MG63 (cell line): ENCODE measurements around the gene PLGLB2. TPM values are rescaled to one million over a fixed set of nuclear protein-coding genes. Genes with fewer than 3 reads are reported as not detected.
"Not testable (repeated sequence)": the region's sequence is repeated elsewhere in the genome, so short reads cannot be mapped to it uniquely, and the experiment has no call there.

ENCODE experiments used
- DNase-seq: peaks from one replicate; pipeline ENCODE4 v3.0.0-alpha.2; 2020
- H3K27me3 ChIP-seq: fragments of 250-450 bp; sonication (Bioruptor Pico); 2 replicates; pipeline ENCODE4 v1.5.1; 2020; ENCODE audit warnings: mild to moderate bottlenecking, moderate library complexity
- H3K36me3 ChIP-seq: fragments of 250-450 bp; sonication (Bioruptor Pico); 2 replicates; pipeline ENCODE4 v1.5.1; 2020; ENCODE audit warnings: mild to moderate bottlenecking, moderate library complexity
- H3K4me3 ChIP-seq: fragments of 250-450 bp; sonication (Bioruptor Pico); 2 replicates; pipeline ENCODE4 v1.5.1; 2020; ENCODE audit warnings: mild to moderate bottlenecking, moderate library complexity
- H3K9me3 ChIP-seq: fragments of 250-450 bp; sonication (Bioruptor Pico); 2 replicates; pipeline ENCODE4 v1.5.1; 2020; ENCODE audit warnings: mild to moderate bottlenecking, moderate library complexity
- total RNA-seq: library from RNA; depleted of rRNA; stranded (reverse); fragments of >200 nt; shearing (Covaris generic); gene quantifications from 2 replicates; pipeline ENCODE4 v1.2.3, GENCODE V29; 2014; ENCODE audit warnings: low replicate concordance; rRNA removed

PLGLB2 gene
- 7.0 TPM in 1 of 2 replicates, not detected in the other for total RNA-seq

- H3K36me3 ChIP-seq, H3K27me3 ChIP-seq, H3K4me3 ChIP-seq, H3K9me3 ChIP-seq, DNase-seq: not testable (repeated sequence)
These were observed at the start of gene PLGLB2 for GRCh38 chr2:87747791-87748190. TSS of gene PLGLB2 (plus strand) at chr2:87748087. CDS start at chr2:87748154, 67 bp downstream.

- not testable (repeated sequence) for H3K9me3 ChIP-seq, H3K4me3 ChIP-seq, DNase-seq, H3K27me3 ChIP-seq, H3K36me3 ChIP-seq
These were observed 43.1 kb upstream of the PLGLB2 start for GRCh38 chr2:87704572-87705323.

GRCh38 chr2:87708368-87708767 is 39.5 kb upstream of the PLGLB2 start:
- not testable (repeated sequence) for H3K4me3 ChIP-seq, H3K36me3 ChIP-seq, H3K9me3 ChIP-seq, DNase-seq, H3K27me3 ChIP-seq

- not testable (repeated sequence) for H3K27me3 ChIP-seq, DNase-seq, H3K9me3 ChIP-seq, H3K36me3 ChIP-seq, H3K4me3 ChIP-seq
These were observed 19.8 kb upstream of the PLGLB2 start for GRCh38 chr2:87727940-87728599.

GRCh38 chr2:87740928-87741327 is 7.0 kb upstream of the PLGLB2 start:
- DNase-seq, H3K36me3 ChIP-seq, H3K4me3 ChIP-seq, H3K27me3 ChIP-seq, H3K9me3 ChIP-seq: not testable (repeated sequence)

GRCh38 chr2:87742393-87743108 is 5.3 kb upstream of the PLGLB2 start:
- not testable (repeated sequence) for DNase-seq, H3K4me3 ChIP-seq, H3K9me3 ChIP-seq, H3K27me3 ChIP-seq, H3K36me3 ChIP-seq

- H3K27me3 ChIP-seq, H3K9me3 ChIP-seq, H3K4me3 ChIP-seq, DNase-seq, H3K36me3 ChIP-seq: not testable (repeated sequence)
These were observed 4.2 kb upstream of the PLGLB2 start for GRCh38 chr2:87743638-87744037.

GRCh38 chr2:87745353-87745951 is 2.4 kb upstream of the PLGLB2 start:
- not testable (repeated sequence) for H3K27me3 ChIP-seq, DNase-seq

GRCh38 chr2:87748524-87748923 is 637 bp downstream of the PLGLB2 start:
- H3K36me3 ChIP-seq, H3K9me3 ChIP-seq, H3K4me3 ChIP-seq, H3K27me3 ChIP-seq, DNase-seq: not testable (repeated sequence)

More at GRCh38 chr2:87745353-87745951, 2.4 kb upstream of the PLGLB2 start:
- H3K9me3 ChIP-seq, H3K36me3 ChIP-seq, H3K4me3 ChIP-seq: not testable (repeated sequence)

GRCh38 chr2:87750560-87750959 is 2.7 kb downstream of the PLGLB2 start:
- H3K9me3 ChIP-seq, H3K36me3 ChIP-seq, DNase-seq, H3K4me3 ChIP-seq, H3K27me3 ChIP-seq: not testable (repeated sequence)

- not testable (repeated sequence) for DNase-seq, H3K36me3 ChIP-seq, H3K27me3 ChIP-seq, H3K4me3 ChIP-seq, H3K9me3 ChIP-seq
These were observed 6.9 kb downstream of the PLGLB2 start for GRCh38 chr2:87754759-87755158.

Other genes with a start within 250 kb of the PLGLB2 start
- not detected in 2 replicates for gene RGPD2, start 77.7 kb downstream of the PLGLB2 start, total RNA-seq